GM21526 (cell line): ENCODE results near the gene BSDC1.
"Not testable (repeated sequence)": the region's sequence is repeated elsewhere in the genome, so short reads cannot be mapped to it uniquely, and the experiment has no call there.

ENCODE experiments used
- ATAC-seq: cut with Tn5 transposase; IDR thresholded peaks from one replicate; pipeline ENCODE4 v1.9.1; 2021; ENCODE audit warnings: moderate library complexity; ENCODE audit not compliant: unreplicated experiment, low FRiP score

Gene BSDC1

DNA sequence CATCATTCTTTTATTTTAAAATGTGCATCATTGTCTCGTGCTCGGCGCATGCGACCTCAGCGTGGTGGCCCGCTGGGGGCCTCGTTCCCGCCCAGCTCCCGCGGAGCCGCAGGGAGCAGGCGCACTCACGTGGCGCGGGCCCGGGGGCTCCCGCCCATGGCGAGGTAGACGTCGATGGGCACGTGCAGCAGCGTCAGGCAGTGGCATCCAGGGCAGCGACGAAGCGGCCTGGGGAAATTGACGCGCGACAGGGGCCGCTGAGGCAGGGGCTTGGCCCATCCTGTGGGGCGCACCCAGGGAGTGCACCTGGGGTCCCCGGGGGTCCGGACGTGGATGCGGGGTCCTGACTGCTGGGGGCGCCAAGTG, 33.0 kb downstream of the BSDC1 start:
- no peak for ATAC-seq

DNA sequence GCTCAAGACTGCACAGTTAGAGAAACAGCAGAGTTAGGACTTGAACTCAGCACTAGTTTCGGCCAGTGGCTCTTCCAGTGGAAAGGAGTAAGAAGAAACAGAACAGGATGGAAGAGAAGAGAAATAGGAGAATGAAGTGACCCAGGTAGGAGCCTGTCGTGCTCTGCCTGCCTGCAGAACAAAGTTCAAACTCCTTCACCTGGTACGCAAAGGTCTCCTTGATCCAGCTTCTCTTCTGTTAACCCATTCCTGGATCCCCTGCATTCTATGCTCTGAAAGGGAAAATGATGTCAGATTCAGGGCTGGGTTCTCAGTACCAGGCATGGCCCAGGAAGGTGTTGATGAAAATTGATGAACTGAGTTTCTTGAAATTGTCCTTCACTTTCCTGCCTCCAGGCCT, 35.8 kb downstream of the BSDC1 start:
- no peak for ATAC-seq

- no peak for ATAC-seq
Observed at GRCh38 chr1:32357614-32358013, 36.6 kb downstream of the BSDC1 start.

DNA sequence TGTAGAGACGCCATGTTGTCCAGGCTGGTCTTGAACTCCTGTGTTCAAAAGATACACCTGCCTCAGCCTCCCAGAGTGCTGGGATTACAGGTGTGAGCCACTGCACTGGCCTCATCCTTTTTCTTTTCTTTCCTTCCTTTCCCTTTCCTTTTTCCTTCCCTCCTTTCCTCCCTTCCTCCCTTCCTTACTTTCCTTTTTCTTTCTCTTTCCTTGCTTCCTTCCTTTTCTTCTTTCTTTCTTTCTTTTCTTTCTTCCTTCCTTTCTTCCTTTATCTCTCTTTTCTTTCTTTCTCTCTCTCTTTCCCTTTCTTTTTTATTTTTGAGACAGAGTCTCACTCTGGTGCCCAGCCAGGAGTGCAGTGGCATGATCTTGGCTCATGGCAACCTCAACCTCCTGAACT, 37.8 kb downstream of the BSDC1 start:
- ATAC-seq, result no peak

DNA sequence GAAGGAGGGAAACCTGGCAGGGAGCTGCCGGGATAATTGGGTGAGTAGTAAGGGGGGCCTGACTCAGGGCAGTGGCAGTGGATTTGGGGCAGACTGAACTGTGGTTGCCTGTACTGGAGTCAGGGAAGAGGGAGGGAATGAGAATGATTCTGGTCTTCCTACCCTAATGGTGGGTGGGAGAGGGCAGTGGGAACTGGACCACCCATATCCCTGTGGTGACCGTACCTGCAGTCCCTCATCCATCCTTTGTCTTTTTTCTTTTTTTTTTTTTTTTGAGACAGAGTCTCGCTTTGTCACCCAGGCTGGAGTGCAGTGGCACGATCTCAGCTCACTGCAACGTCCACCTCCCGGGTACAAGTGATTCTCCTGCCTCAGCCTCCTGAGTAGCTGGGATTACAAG, 38.5 kb downstream of the BSDC1 start:
- ATAC-seq, result not testable (repeated sequence)

GRCh38 chr1:32353886-32354570, 40.2 kb downstream of the BSDC1 start:
- no peak for ATAC-seq

DNA sequence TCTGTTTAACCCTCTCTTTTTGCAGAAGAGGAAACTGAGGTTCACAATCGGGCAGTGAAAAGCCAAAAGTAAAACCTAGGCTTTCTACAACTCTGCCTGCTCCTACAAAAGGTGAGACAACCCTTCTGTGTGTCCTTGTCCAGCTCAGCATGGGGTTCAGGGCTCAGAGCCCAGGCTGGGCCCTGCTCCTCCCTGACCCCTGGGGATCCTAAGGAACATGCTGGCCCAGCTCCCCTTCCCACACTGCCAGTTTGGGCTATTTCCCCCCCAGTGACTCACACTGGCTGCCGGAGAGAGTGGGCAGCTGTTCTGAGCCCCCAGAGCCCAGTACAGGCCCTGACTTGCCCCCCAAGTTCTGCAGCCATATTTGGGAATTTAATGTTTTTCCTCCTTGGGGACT, 40.8 kb downstream of the BSDC1 start:
- ATAC-seq, result no peak

- ATAC-seq, result no peak
Observed at GRCh38 chr1:32352831-32353383, 41.3 kb downstream of the BSDC1 start.

- no peak for ATAC-seq
Observed at GRCh38 chr1:32352239-32352745, 41.9 kb downstream of the BSDC1 start.

DNA sequence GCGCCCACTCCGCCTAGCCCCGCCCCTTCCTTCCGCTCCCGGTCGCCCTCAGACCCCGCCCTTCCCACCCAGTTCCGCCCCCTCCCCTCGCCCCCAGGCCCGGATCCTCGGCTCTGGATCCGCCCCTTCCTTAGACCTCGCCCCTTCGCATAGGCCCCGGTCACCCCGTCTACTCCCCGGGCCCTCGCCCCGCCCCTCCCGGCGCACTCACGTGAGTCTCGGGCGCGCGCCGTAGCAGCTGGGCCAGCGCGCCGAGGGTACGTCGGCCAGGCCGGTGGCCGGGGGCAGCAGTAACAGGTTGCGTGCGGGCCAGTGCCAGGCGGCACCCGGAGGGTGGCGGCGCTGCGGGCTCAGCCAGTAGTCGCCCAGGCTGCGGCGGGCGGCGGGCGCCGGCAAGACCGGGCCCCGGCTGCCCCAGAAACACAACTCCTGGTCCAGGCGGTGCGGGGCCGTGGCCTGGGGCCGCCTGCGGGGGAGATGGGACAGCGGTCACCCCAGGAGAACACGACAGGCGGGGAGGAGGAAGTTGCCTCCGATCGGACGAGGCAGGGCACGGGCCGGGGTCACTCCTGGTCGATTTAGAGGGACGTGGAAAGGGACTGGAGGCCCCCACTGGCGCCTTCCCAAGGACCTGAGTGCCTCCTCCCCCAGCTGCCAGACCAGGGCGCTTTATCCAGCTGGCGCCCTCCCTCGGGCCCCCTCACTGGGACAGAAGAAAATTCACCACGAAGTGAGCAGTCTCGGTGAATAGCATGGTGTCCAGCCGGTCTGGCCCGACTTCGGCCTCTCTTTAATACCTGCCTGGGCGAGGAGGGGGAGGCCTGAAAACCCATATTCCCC, 42.6 kb downstream of the BSDC1 start:
- peak; percentile 65 for ATAC-seq

- ATAC-seq, result peak; percentile 28
Observed at GRCh38 chr1:32350785-32351398, 43.3 kb downstream of the BSDC1 start.

GRCh38 chr1:32349211-32349708, 45.0 kb downstream of the BSDC1 start:
- ATAC-seq, result no peak

GRCh38 chr1:32346532-32347157, 47.6 kb downstream of the BSDC1 start:
- no peak for ATAC-seq

- ATAC-seq, result no peak
Observed at GRCh38 chr1:32345289-32345827, 48.9 kb downstream of the BSDC1 start.

GRCh38 chr1:32342704-32343103, 51.5 kb downstream of the BSDC1 start:
- no peak for ATAC-seq

DNA sequence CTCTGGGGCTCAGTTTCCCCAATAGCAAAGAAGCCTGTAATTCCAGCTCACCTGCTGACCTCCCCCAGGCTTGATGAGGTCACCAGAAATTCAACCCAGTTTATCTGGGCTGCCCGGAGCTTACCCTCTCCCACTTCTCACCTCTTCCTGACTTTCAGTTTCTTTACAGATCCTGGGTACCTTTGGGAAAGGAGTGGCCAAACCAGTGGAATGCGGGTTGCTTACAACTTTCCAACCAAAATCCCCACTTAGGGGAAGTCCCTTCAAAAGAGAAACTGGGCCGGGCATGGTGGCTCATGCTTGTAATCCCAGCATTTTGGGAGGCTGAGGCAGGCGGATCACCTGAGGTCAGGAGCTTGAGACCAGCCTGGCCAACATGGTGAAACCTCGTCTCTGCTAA, 52.3 kb downstream of the BSDC1 start:
- no peak for ATAC-seq

GRCh38 chr1:32341186-32341757, 53.0 kb downstream of the BSDC1 start:
- ATAC-seq, result no peak

GRCh38 chr1:32339363-32339978, 54.8 kb downstream of the BSDC1 start:
- no peak for ATAC-seq

DNA sequence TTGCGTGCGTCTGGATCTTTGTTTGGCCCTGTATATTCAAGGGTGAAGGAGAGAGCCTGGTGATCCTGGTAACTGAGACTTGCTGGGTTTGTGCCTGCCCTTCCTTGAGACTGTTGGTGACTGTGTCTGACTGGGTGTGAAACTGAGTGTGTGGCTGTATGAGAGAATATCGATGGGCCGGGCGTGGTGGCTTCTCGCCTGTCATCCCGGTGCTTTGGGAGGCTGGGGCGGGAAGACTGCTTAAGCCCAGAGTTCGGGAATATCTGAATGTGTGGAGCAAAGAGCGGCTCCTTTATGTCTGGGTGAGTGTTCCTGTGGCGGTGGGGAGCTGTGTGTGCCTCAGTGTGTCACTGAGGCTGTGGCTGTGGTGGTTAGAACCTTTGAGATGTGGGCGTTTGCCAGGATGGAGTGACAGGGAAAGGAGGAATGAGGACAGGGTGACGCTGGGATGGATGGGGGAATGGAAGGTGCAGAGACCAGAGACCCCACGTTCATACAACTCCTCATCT, 55.5 kb downstream of the BSDC1 start:
- no peak for ATAC-seq
